Measurements from ENCODE around the gene PARP12. TPM values are rescaled to one million over a fixed set of nuclear protein-coding genes. Genes with fewer than 3 reads are reported as not detected.

The PARP12 gene
- total RNA-seq, 1 donor from 2014 or later: 41.8 TPM

DNA sequence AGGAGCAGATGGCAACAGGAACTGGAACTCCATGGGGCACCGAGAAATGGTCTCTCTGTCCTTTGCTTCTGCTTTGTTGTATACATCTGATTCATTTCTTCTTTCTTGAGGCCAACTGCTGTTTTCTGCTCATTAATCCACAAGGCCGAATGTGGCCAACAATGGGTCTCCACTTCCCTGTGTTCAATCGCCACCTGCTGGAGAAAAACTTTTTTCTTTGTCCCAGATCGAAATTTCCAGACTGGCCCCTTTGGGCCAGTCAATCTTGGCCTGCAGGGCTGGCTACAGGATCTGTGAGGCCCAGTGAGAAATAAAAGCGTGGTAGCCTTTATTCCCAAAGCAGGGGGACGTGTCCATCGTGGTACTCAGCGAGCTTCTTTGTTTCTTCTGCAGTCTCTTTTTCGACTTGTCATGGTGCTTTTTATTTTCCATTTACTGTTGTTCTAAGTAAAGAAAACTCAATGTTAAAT lies 58.8 kb downstream of the PARP12 start:
- no peak for DNase-seq (ENCODE audit: low spot score)
- no peak for ATAC-seq
- intact Hi-C loops (cut with DNase I): loop anchor here (5.0 kb wide), 1 partner anchor 357 kb away; no protein-coding TSS in a partner anchor

DNA sequence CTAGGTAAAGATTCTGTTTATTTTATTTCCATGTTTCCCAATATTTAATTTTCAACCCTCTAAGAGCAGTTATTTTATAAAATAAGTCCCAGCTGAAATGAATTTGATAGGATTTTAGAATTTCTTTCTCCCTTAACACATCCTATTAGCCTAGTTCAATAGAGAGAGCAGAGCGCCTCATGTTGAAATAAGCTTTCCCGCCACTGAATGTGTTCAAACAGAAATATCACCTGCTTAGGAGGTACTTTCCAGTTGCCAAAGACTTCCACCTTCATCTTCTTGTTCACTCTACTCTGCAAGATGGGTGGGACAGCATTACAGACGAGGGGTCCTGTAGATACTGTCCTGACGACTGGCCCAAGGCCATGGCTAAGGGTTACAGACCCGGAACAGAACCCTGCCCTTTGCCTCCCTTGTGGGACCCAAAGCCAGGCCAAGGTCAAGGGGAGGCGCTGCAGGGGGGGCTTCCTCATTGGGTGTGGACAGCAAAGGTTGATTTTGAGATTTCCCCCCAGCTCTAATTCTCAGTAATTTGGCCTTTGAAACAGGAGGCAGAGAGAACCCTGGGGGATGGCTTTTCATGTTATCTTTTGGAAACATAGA lies 62.0 kb downstream of the PARP12 start:
- ATAC-seq: no peak
- intact Hi-C loops (cut with DNase I): loop anchor here (5.0 kb wide), 1 partner anchor 353 kb away; no protein-coding TSS in a partner anchor
- no peak for DNase-seq (ENCODE audit: low spot score)

DNA sequence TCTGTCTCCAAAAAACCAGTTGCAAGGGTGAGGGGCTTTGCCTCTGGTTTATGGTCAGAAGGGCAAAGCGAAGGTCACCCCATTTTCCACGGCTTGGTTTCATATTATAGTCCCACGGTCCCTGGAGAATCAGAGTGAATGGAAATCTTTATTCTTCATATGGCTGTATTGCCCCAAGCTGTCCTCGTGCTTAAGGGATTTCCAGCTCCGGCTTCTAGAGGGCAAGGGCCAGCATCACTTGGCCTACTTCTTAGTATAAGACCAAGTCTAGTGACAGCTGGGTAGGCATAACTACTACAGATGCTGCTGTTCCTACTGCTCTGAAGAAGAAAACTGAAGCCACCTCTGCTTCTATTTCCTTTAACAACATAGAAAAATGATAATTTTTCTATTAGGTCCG lies 63.2 kb downstream of the PARP12 start:
- ATAC-seq: no peak
- intact Hi-C loops (cut with DNase I): loop anchor here (10.0 kb wide), 1 partner anchor 495 kb away; no protein-coding TSS in a partner anchor
- DNase-seq (ENCODE audit: low spot score): no peak

DNA sequence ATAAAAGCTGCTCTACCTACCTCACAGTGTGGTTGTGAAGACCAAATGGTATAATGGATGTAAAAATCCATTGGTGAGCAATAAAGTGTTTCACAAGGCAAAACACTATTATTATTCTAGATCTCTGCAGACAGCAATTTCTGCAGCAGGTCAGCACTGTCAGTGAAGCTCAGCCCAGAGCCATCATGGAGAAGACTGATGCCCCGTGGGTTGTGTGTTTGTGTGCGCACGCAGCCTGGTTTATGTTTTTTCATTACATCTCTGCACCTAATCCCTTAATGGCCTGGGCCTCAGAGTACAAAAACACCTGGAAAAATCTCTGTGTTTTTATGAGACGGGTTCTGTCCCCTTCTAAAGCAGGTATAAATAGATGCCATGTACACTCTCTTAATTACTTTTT lies 64.2 kb downstream of the PARP12 start:
- intact Hi-C loops (cut with DNase I): loop anchor here (10.0 kb wide), 1 partner anchor 494 kb away; no protein-coding TSS in a partner anchor
- DNase-seq (ENCODE audit: low spot score) (no peak), ATAC-seq (no peak)

GRCh38 chr7:139995017-139995915 lies 67.5 kb downstream of the PARP12 start:
- DNase-seq (ENCODE audit: low spot score): no peak
- intact Hi-C loops (cut with DNase I): loop anchor here (10.0 kb wide), 1 partner anchor 490 kb away; no protein-coding TSS in a partner anchor
- ATAC-seq: peak; percentile 22

- intact Hi-C loops (cut with DNase I): loop anchor here (10.0 kb wide), 1 partner anchor 490 kb away; no protein-coding TSS in a partner anchor
- no peak for DNase-seq (ENCODE audit: low spot score)
- no peak for ATAC-seq
Observed at GRCh38 chr7:139994356-139994755, 68.4 kb downstream of the PARP12 start.

DNA sequence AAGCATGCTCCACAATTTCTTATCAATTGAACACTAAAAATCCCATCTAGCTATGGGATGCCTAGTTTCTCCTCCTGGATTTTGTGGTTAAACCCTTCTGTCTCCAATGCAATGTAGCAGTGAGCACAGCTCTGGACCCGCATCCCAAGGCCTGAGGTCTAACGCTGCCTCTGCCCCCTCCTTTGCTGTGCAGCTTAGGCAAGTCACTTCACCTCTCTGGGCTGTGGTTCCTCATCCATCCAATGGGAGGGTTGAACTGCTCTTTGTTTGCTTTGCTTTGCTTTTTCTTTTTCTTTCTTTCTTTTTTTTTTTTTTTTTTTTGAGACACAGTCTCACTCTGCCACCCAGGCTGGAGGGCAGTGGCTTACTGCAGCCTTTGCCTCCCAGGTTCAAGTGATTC lies 69.2 kb downstream of the PARP12 start:
- DNase-seq (ENCODE audit: low spot score): no peak
- no peak for ATAC-seq
- intact Hi-C loops (cut with DNase I): loop anchor here (10.0 kb wide), 1 partner anchor 489 kb away; no protein-coding TSS in a partner anchor

DNA sequence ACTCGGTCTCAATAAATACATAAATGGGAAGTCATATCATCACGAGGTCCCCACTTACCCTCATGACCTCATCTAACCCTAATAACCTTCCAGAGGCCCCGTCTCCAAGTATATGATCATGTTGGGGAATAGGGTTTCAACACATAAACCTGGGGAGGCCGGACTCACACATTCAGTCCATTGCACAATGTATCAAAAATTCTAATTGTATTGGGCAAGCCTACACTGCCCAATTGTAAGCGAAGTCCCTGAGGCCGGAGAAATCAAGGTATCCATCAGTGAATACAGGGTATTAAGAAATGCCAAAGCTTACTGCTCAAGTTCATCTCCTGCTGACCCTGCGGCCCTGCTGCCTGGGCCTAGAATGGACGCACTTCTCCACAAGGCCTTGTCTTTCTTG lies 69.6 kb downstream of the PARP12 start:
- intact Hi-C loops (cut with DNase I): loop anchor here (10.0 kb wide), 1 partner anchor 488 kb away; no protein-coding TSS in a partner anchor
- ATAC-seq (no peak), DNase-seq (ENCODE audit: low spot score) (no peak)

GRCh38 chr7:139992353-139993044 lies 70.3 kb downstream of the PARP12 start:
- ATAC-seq (no peak), DNase-seq (ENCODE audit: low spot score) (no peak)
- intact Hi-C loops (cut with DNase I): loop anchor here (10.0 kb wide), 1 partner anchor 488 kb away; no protein-coding TSS in a partner anchor

DNA sequence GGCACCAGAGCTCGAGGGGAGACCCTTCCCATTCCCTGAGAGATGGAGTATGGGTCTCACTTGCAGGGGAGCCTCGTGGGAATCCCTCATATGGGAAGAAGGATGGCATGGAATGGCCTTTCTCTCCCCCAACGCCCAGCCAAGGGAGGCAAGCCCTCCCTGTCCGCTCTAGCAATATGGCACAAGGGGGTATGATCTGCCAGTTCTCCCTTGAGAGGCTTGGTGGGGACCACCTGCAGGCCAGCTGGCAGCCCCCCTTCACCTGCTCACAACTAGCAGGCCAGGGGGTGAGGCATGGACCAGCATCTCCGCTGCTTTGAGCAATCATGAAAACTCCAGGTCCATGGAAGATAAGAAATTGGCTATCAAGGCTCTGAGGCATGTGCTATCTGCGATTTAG lies 70.8 kb downstream of the PARP12 start:
- intact Hi-C loops (cut with DNase I): loop anchor here (10.0 kb wide), 1 partner anchor 487 kb away; no protein-coding TSS in a partner anchor
- no peak for ATAC-seq
- DNase-seq (ENCODE audit: low spot score): no peak

GRCh38 chr7:139991269-139991666 lies 71.5 kb downstream of the PARP12 start:
- intact Hi-C loops (cut with DNase I): loop anchor here (10.0 kb wide), 1 partner anchor 486 kb away; no protein-coding TSS in a partner anchor
- DNase-seq (ENCODE audit: low spot score) (no peak), ATAC-seq (no peak)

- intact Hi-C loops (cut with DNase I): loop anchor here (10.0 kb wide), 1 partner anchor 486 kb away; no protein-coding TSS in a partner anchor
- DNase-seq (ENCODE audit: low spot score): no peak
- ATAC-seq: no peak
Observed at GRCh38 chr7:139990571-139991268, 72.0 kb downstream of the PARP12 start.

GRCh38 chr7:139990142-139990535 lies 72.6 kb downstream of the PARP12 start:
- intact Hi-C loops (cut with DNase I): loop anchor here (10.0 kb wide), 1 partner anchor 485 kb away; no protein-coding TSS in a partner anchor

GRCh38 chr7:139989366-139990141 lies 73.2 kb downstream of the PARP12 start:
- no peak for ATAC-seq
- DNase-seq (ENCODE audit: low spot score): no peak
- intact Hi-C loops (cut with DNase I): loop anchor here (10.0 kb wide), 1 partner anchor 485 kb away; no protein-coding TSS in a partner anchor

More at GRCh38 chr7:139990142-139990535, 72.6 kb downstream of the PARP12 start:
- ATAC-seq: no peak
- DNase-seq (ENCODE audit: low spot score): no peak

DNA sequence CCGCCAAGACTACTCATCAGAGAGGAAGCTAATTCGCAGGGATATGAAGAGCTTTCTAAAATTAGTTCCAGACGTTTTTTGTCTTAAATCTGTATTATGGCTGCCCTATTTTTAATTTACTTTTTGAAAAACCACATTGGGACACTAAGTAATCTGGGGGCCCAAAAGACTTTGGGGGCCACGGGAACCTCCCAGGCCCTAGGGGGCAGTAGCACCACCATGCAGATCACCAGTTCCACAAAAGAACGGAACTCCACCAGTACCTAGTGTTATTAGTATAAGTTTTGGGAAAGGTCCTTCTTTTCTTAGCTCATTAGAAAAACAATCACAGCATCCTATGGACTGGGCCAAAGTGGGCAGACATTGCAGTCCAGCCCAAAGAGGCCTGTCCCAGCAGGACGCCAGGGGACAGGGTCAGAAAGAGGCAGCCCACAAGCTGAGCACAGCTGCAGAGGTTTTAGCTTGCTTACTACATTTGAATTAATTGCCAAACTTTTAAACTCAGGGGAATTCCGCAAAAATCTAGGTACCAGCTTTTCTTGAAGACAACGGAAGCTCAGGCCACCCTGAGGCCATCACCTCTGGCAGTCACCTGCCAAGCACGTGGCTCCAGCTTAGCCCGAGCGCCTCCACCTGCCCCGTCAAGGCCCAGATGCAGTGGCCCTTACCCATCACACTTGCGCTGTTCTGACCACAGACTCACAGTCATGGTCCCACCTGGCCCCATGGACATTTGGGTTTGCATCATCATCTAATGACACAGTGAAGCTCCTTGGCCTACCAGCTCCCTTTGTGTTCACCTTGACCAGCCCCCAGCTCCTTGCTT lies 74.8 kb downstream of the PARP12 start:
- intact Hi-C loops (cut with DNase I): no loop called here
- no peak for ATAC-seq
- no peak for DNase-seq (ENCODE audit: low spot score)

DNA sequence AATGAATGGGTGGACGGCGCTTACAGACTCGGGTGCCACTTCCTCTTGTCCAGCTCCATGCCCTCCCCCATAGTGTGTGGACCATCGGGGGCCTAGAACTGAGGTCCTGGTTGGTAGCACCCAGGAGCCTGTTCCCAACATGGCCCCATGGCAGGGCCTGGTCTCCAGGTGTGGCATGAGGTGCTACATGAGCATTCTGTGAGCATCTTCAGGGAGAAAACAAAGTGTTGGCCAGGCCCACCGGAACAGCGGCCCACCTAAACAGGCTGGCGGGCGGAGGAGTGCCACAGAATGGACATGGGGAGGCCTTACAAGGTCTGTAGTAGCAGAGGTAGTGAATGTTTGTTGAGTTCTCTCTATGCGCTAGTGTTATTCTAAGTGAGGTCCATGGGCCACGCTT lies 76.9 kb downstream of the PARP12 start:
- ATAC-seq (no peak), DNase-seq (ENCODE audit: low spot score) (no peak)
- intact Hi-C loops (cut with DNase I): no loop called here
